ENCODE results near the gene MANSC4.

- TF ChIP-seq CTCF (IDR thresholded peaks at IDR 0.05) (no peak), POLR2A (IDR thresholded peaks at IDR 0.05) (no peak), POLR2AphosphoS5 (IDR thresholded peaks at IDR 0.05) (no peak)
Observed at GRCh38 chr12:27785882-27786570, 6.0 kb upstream of the MANSC4 start.
